Activated CD4-positive, alpha-beta T cell treated with anti-CD3 and anti-CD28 coated beads, Interleukin-2, amount 50 U/mL, for 4 hours (primary cell): ENCODE measurements around the gene LMBRD1.

Experiments used
- DNase-seq, 2 experiments: peaks; one replicate each; pipeline ENCODE4 v3.0.0-alpha.2; 2020

LMBRD1 gene

GRCh38 chr6:69624944-69625343 lies 171.9 kb downstream of the LMBRD1 start:
- DNase-seq = no peak
